Activated T-helper 17 cell treated with anti-CD3 and anti-CD28 coated beads, Interleukin-2, amount 50 U/mL, for 72 hours (primary cell): ENCODE data around the gene KDM6B. TPM values are rescaled to one million over a fixed set of nuclear protein-coding genes. Genes with fewer than 3 reads are reported as not detected.

ENCODE experiments used
- ATAC-seq: fragments of 150-1000 bp; cut with Tn5 transposase; replicated peaks from 2 replicates; pipeline ENCODE4 v1.10.0; 2021; ENCODE audit warnings: mild to moderate bottlenecking, moderate library complexity
- H3K27ac Mint-ChIP-seq: one replicate; pipeline ENCODE4 v1.8.0; 2022; ENCODE audit warnings: mixed read lengths
- H3K27me3 Mint-ChIP-seq: one replicate; pipeline ENCODE4 v1.8.0; 2022; ENCODE audit warnings: mixed read lengths
- H3K36me3 Mint-ChIP-seq: one replicate; pipeline ENCODE4 v1.8.0; 2022; ENCODE audit warnings: low read depth, mild to moderate bottlenecking, mixed read lengths
- H3K4me1 Mint-ChIP-seq: one replicate; pipeline ENCODE4 v1.8.0; 2022; ENCODE audit warnings: mixed read lengths
- H3K4me3 Mint-ChIP-seq: one replicate; pipeline ENCODE4 v1.8.0; 2022; ENCODE audit warnings: mild to moderate bottlenecking, mixed read lengths
- H3K9me3 Mint-ChIP-seq: one replicate; pipeline ENCODE4 v1.8.0; 2022; ENCODE audit warnings: mixed read lengths
- total RNA-seq, 2 donors: library from RNA; stranded (reverse); gene quantifications; one replicate each; pipeline ENCODE4 v1.2.3, GENCODE V29; 2022

Gene KDM6B
- total RNA-seq, 2 donors from 2014 or later, result 33.7 to 93.3 TPM

DNA sequence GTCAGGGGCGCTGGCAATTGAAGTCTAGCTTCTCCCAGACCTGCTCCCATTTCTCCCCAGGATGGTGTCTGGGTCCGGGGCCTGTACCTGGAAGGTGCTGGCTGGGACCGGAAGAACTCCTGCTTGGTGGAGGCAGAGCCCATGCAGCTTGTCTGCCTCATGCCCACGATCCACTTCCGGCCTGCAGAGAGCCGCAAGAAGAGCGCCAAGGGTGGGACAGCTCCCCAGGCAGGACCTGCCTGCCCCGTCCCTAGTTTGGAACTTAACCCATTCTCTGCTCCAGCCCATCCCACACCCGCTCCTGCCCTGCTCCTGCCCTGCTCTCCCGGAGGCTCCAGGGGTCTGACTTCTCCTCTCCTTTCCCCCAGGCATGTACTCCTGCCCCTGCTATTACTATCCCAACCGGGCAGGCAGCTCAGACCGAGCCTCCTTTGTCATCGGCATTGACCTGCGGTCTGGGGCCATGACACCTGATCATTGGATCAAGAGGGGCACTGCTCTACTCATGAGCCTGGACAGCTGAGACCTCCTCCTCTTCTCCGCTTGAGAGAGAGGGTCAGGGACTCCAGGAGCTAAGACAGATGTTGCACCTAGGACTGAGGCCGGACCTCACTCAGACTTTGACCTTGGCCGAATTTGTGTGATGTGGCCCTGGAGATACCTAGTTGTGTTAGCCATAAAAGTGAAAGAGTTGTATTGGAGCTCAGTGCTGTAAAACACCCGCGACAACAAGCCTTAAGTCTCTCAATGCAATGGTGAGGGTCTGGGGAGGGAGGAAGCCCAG is 814 bp upstream of the KDM6B start:
- H3K27ac Mint-ChIP-seq, result peak overlapping the region; percentile 98
- H3K4me1 Mint-ChIP-seq, result peaks cover 16% of the 10 kb centered on the region
- peak overlapping the region; percentile 83 for H3K4me3 Mint-ChIP-seq
- no peaks in the 10 kb centered on the region for H3K27me3 Mint-ChIP-seq
- no peak for ATAC-seq
- H3K9me3 Mint-ChIP-seq, result no peaks in the 10 kb centered on the region
- H3K36me3 Mint-ChIP-seq, result peaks cover 28% of the 10 kb centered on the region

DNA sequence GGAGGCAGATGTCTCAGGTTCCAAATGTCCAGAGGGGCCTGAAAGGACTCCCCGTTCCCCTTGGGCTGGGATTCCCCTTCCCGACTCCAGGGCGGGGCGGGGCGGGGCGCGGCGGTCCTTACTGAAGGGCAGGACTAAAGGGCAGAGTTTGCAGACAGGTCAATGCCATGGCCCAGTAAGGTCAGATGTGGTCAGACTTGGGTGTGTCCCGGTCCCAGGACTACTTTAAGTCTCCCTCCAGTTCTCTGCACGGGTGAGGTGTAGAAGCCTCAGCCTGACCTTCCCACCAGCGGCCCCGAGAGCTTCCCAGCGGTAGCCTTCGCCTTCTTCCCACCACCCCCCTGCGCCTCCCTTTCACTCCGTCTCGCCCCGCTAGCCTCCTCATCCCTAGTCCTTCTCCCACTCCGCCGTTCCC is 532 bp downstream of the KDM6B start:
- Mint-ChIP-seq H3K4me3 (peak overlapping the region; percentile 83), H3K27ac (peak overlapping the region; percentile 98), H3K9me3 (no peaks in the 10 kb centered on the region), H3K36me3 (peaks cover 38% of the 10 kb centered on the region), H3K27me3 (no peaks in the 10 kb centered on the region), H3K4me1 (peaks cover 28% of the 10 kb centered on the region)
- ATAC-seq, result peak; percentile 27

DNA sequence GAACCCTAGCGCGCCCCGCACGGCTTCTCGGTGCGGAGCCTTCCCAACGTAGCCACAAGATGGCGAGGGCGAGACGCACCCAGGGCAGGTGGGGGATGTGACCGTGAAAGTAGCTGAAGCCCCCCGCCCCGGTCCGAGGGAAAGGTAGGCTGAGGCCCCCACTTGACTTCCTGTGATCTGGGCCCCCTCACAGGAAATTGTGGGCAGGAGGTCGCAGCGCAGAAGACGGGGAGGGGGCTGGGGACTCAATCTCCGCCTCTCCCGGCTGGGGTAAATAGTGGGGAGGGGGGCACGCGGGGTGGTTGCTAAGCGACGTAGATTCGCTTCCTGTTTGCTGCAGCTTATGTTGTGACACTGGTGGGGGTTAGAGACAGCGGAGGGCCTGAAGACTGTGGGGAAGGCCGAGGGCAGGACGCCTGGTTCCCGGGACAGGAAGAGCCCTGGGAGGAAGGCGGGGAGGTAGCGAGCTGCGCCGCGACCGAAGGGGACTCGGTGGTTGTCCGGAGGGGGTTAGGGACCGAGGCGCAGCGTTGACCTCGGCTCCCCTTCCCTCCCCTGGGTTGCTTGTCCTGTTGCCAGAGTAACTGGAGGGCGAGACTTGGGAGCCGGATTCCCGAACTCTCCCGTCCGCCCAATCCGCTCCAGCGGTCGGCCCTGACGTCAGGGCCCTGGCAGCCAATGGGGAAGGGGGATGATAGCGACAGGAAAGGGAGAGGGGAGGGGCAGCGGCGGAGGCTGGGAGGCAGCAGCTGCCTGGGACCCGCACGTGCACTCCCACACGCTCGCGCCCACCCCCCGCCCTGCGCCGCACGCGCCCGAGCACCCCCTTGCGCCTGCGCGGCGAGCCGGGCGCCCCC is 1.2 kb downstream of the KDM6B start:
- peak; percentile 68 for ATAC-seq
- Mint-ChIP-seq H3K27me3 (no peaks in the 10 kb centered on the region), H3K27ac (peak overlapping the region; percentile 98), H3K4me1 (peaks cover 33% of the 10 kb centered on the region), H3K4me3 (peak overlapping the region; percentile 83), H3K9me3 (no peaks in the 10 kb centered on the region), H3K36me3 (peaks cover 45% of the 10 kb centered on the region)

DNA sequence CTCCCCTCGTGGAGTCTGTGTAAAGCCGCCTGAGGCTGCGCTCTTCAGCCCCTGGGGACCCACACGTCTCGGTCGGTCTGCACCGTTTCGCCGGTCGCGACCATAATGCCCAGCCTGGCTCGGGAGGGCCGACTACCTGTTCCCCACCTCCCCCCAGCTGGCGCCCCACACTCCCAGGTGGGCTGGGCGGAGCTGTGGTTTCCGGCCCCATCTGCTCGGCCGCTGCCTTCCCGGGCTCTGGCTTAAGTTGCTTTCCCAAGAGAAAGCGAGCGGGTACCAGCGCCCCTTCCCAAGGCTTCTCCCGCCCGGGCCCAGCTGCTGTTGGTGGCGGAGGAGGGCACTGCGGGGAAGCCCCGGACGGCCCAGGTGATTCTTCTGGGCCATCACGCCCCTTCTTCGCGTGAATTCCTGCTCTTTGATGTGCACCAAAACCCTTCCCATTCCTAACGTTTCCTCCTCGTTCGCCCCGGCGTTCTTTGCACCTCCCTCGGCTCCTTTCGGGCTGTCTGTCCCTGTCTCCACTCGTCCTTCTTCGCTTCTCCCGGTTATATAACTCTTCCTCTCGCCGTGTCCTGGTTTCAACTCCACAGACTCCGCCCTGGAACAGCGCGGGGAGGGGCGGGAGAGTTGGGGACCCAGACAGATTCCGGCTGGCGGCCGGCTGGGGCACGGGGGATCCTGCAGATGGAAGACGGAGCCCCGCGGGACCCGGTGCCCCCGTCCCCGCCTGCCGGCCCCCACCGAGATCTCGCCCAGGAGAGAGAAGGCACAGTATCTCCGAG is 2.0 kb downstream of the KDM6B start:
- Mint-ChIP-seq H3K4me3 (peak overlapping the region; percentile 83), H3K9me3 (no peaks in the 10 kb centered on the region), H3K27ac (peak overlapping the region; percentile 98), H3K36me3 (peaks cover 53% of the 10 kb centered on the region), H3K27me3 (no peaks in the 10 kb centered on the region), H3K4me1 (peaks cover 39% of the 10 kb centered on the region)
- ATAC-seq, result peak; percentile 3

GRCh38 chr17:7836596-7837407 is 2.8 kb downstream of the KDM6B start:
- no peaks in the 10 kb centered on the region for H3K27me3 Mint-ChIP-seq
- peak overlapping the region; percentile 83 for H3K4me3 Mint-ChIP-seq
- peaks cover 44% of the 10 kb centered on the region for H3K4me1 Mint-ChIP-seq
- peaks cover 59% of the 10 kb centered on the region for H3K36me3 Mint-ChIP-seq
- ATAC-seq, result no peak
- no peaks in the 10 kb centered on the region for H3K9me3 Mint-ChIP-seq
- peak overlapping the region; percentile 98 for H3K27ac Mint-ChIP-seq

GRCh38 chr17:7837408-7838088 is 3.5 kb downstream of the KDM6B start:
- Mint-ChIP-seq H3K27ac (peak overlapping the region; percentile 98), H3K4me3 (peak overlapping the region; percentile 83), H3K9me3 (no peaks in the 10 kb centered on the region), H3K27me3 (no peaks in the 10 kb centered on the region), H3K36me3 (peaks cover 67% of the 10 kb centered on the region), H3K4me1 (peaks cover 44% of the 10 kb centered on the region)
- no peak for ATAC-seq

DNA sequence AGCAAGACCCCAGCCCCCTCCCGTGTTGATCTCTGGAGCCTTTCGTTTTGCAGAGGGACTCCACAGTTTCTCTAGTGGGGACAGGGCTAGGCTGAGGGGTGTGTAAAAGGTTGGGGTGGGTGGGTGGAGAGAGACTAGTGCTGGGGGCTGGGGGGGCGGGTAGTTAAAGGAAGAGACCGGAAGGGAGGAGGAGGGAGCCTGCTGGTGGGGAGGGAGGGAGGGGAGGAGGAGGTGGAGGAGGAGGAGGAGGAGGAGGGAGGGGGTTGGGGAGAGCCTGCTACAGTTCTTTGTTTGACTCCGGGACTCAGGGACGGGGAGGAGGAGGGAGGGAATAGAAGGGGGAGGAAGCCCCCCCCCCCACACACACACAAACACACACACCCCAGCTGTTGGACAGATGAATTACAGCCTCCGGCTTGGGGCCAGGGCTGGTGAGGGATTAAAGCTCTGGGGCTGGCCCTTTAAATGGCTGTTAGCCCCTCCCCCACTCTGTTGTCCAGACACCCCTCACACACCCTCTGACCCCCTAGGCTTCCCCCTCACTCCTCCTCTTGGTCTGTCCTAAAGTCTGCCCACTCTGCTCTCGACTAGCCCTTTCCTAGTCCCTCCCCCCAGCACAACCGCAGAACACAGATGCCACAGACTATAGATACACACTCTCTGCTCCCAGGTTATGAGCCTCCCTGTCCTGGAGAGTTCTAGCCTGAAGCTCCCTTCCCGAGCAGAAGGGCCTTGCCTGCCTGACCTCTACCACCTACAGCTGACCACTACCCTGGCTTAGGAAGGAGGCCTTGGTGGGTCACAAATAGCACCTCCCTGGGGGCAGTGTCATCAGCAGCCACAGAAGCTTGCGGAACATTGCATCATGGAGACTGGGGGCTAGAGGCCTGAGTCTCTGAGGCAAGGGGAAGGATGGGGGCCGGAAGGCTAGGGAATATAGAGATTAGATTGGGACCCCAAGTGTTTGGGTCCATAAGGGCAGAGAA is 4.4 kb downstream of the KDM6B start:
- Mint-ChIP-seq H3K4me3 (peak overlapping the region; percentile 83), H3K9me3 (no peaks in the 10 kb centered on the region), H3K36me3 (peaks cover 74% of the 10 kb centered on the region), H3K27ac (peak overlapping the region; percentile 98), H3K27me3 (no peaks in the 10 kb centered on the region), H3K4me1 (peaks cover 42% of the 10 kb centered on the region)
- ATAC-seq, result no peak

DNA sequence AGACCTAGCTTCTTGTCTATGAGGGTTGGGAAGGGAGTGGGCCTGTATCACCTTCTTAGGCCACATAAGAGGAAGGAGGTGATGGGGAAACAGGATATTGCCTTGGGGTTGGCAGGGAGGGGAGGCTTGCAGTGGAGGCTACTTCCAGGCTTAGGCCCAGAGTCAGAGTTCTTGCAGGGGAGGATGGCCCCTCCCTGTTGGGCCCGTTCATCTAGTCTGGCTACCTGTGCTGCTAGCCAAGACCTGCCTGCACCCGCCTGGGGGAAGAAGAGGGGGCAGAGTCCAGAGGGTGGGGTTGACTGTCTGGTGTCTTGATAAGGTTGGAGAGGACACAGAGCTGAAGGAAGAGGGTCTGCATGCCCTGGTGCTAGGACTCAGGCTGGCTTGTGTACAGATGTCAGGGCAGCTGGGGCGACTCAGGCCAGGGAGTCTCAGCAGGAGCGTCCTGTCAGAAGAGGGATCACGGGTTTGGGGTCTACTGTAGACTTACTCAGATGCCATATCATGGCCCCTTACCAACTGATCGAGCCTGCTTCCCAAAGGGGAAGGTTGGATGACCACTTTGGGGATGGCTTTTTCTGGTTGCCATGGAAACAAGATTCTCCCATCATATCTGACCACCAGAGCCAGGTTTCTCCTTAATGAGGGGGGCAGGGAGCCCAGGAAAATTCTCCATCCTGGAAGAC is 5.3 kb downstream of the KDM6B start:
- Mint-ChIP-seq H3K4me3 (peak overlapping the region; percentile 83), H3K9me3 (no peaks in the 10 kb centered on the region), H3K4me1 (peaks cover 39% of the 10 kb centered on the region), H3K27me3 (no peaks in the 10 kb centered on the region), H3K36me3 (peaks cover 83% of the 10 kb centered on the region), H3K27ac (peak overlapping the region; percentile 79)
- no peak for ATAC-seq

GRCh38 chr17:7839876-7840261 is 5.9 kb downstream of the KDM6B start:
- ATAC-seq, result no peak
- peak overlapping the region; percentile 83 for H3K4me3 Mint-ChIP-seq

GRCh38 chr17:7840441-7840840 is 6.4 kb downstream of the KDM6B start:
- no peak for ATAC-seq
- Mint-ChIP-seq H3K9me3 (no peaks in the 10 kb centered on the region), H3K27ac (peak overlapping the region; percentile 93), H3K4me3 (peak overlapping the region; percentile 83), H3K27me3 (no peaks in the 10 kb centered on the region), H3K4me1 (peaks cover 39% of the 10 kb centered on the region), H3K36me3 (peaks cover 85% of the 10 kb centered on the region)

More at GRCh38 chr17:7839876-7840261, 5.9 kb downstream of the KDM6B start:
- H3K9me3 Mint-ChIP-seq, result no peaks in the 10 kb centered on the region
- H3K27me3 Mint-ChIP-seq, result no peaks in the 10 kb centered on the region
- peaks cover 85% of the 10 kb centered on the region for H3K36me3 Mint-ChIP-seq
- peak overlapping the region; percentile 93 for H3K27ac Mint-ChIP-seq
- H3K4me1 Mint-ChIP-seq, result peaks cover 39% of the 10 kb centered on the region

GRCh38 chr17:7840875-7841274 is 6.9 kb downstream of the KDM6B start:
- Mint-ChIP-seq H3K9me3 (no peaks in the 10 kb centered on the region), H3K27ac (peak overlapping the region; percentile 93), H3K27me3 (no peaks in the 10 kb centered on the region), H3K4me1 (peaks cover 44% of the 10 kb centered on the region), H3K36me3 (peaks cover 88% of the 10 kb centered on the region), H3K4me3 (peak overlapping the region; percentile 83)
- no peak for ATAC-seq

DNA sequence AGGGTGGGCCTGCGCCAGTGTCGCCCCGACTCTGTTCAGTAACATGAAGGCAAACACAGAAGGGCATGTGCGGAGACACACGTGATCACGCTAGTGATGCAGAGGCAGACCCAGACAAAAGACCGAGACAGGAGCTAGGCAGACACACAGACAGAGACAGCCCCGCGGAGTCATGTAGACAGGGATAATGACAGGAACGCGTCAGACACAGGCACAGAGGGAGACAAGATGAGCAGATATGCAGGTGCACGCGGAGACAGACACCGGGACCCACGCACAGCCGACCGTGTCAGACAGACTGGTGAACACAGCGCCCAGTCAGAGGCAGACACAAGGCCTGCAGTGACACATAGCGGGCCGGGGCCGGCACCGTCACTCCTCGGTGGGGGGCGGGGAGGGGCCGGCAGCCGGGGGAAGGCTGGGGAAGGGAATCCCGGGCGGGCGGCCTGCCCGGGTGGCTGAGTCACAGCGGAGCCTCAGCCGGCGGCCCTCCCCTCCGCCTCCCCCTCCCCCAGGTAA is 7.4 kb downstream of the KDM6B start:
- Mint-ChIP-seq H3K27me3 (no peaks in the 10 kb centered on the region), H3K4me3 (peak overlapping the region; percentile 83), H3K4me1 (peaks cover 46% of the 10 kb centered on the region), H3K27ac (peak overlapping the region; percentile 93), H3K36me3 (peaks cover 88% of the 10 kb centered on the region), H3K9me3 (no peaks in the 10 kb centered on the region)
- peak; percentile 61 for ATAC-seq
